PFSK-1 (cell line): ENCODE data around the gene UGT1A7.

Experiments
- FOXP2 ChIP-seq: optimal IDR thresholded peaks from 2 replicates; pipeline ENCODE3; 2011; ENCODE audit warnings: borderline replicate concordance, control low read depth, inconsistent platforms; ENCODE audit not compliant: insufficient read depth; ENCODE audit errors: extremely low read length, extremely low read depth
- POLR2AphosphoS5 ChIP-seq: IDR thresholded peaks from 2 replicates; pipeline ENCODE4 v1.6.1; 2012; ENCODE audit warnings: low read depth, mild to moderate bottlenecking, control low read depth, low read length, moderate library complexity
- SIN3A ChIP-seq: IDR thresholded peaks from 2 replicates; pipeline ENCODE4 v1.6.1; 2012; ENCODE audit warnings: mild to moderate bottlenecking, low read length, moderate library complexity, borderline replicate concordance; ENCODE audit not compliant: insufficient read depth
- TAF1 ChIP-seq: IDR thresholded peaks from 2 replicates; pipeline ENCODE4 v1.6.1; 2012; ENCODE audit warnings: low read length, control low read depth, borderline replicate concordance; ENCODE audit not compliant: insufficient read depth
- TF ChIP-seq, protein P1 (sequence below), 2 experiments: IDR thresholded peaks; 2 replicates each; pipeline versions ENCODE4 v1.6.1 to v1.8.0; 2011 to 2012; ENCODE audit warnings: low read depth in 2 of 2, low read length in 2 of 2, control low read depth in 1 of 2, inconsistent platforms in 1 of 2, mild to moderate bottlenecking in 1 of 2, moderate library complexity in 1 of 2; ENCODE audit not compliant: insufficient read depth in 1 of 2

DNA sequence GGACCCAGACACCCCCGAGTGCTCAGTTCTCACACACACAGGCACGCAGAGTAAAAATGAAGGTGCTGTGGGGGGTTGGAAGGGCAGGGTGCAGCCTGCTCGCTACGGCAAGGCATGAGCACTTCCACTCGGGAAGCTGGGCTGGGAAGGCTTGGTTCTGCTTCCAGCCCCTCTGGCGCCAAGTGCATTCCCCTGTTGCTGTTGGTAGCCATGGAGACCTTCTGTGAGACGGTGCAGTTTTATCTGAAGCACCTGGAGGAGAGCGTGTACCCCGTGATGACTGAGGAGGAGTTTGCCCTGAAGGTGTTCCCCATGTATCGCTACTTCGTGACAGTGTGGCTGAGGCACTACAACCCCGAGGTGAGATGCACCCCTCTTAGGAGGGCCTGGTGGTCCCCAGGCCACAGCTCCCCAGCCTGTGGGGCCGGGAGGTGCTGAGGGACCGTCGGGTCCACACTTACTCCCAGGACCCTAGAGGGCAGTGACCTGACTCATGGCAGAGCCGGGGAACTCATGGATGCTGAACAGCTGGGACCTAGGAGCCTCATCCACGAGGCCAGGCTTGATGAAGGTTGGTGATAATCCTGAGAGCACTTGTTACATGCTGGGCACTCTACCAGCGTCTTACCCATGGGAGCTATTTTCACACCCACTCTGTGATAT is 111.9 kb downstream of the UGT1A7 start:
- no peak for TF ChIP-seq FOXP2
- TF ChIP-seq TAF1: no peak
- no peak for TF ChIP-seq POLR2AphosphoS5
- TF ChIP-seq, protein P1, sequence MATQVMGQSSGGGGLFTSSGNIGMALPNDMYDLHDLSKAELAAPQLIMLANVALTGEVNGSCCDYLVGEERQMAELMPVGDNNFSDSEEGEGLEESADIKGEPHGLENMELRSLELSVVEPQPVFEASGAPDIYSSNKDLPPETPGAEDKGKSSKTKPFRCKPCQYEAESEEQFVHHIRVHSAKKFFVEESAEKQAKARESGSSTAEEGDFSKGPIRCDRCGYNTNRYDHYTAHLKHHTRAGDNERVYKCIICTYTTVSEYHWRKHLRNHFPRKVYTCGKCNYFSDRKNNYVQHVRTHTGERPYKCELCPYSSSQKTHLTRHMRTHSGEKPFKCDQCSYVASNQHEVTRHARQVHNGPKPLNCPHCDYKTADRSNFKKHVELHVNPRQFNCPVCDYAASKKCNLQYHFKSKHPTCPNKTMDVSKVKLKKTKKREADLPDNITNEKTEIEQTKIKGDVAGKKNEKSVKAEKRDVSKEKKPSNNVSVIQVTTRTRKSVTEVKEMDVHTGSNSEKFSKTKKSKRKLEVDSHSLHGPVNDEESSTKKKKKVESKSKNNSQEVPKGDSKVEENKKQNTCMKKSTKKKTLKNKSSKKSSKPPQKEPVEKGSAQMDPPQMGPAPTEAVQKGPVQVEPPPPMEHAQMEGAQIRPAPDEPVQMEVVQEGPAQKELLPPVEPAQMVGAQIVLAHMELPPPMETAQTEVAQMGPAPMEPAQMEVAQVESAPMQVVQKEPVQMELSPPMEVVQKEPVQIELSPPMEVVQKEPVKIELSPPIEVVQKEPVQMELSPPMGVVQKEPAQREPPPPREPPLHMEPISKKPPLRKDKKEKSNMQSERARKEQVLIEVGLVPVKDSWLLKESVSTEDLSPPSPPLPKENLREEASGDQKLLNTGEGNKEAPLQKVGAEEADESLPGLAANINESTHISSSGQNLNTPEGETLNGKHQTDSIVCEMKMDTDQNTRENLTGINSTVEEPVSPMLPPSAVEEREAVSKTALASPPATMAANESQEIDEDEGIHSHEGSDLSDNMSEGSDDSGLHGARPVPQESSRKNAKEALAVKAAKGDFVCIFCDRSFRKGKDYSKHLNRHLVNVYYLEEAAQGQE (IDR thresholded peaks at IDR 0.05; ENCODE audit: insufficient read depth in 1 of 2, low read depth in 2 of 2, low read length in 2 of 2): no peak
- no peak for TF ChIP-seq SIN3A
